ENCODE results near the gene ZNF609. TPM values are rescaled to one million over a fixed set of nuclear protein-coding genes. Genes with fewer than 3 reads are reported as not detected.

The ZNF609 gene
- total RNA-seq, 1 donor from 2014 or later, result 75.3 TPM

GRCh38 chr15:64621056-64621455, 160.7 kb downstream of the ZNF609 start:
- DNase-seq (ENCODE audit: low spot score, unreplicated experiment), result no peak
- Mint-ChIP-seq H3K4me1 (ENCODE audit: low read depth) (peaks cover 27% of the 10 kb centered on the region), H3K27me3 (no peaks in the 10 kb centered on the region), H3K9me3 (ENCODE audit: low read depth) (no peaks in the 10 kb centered on the region), H3K4me3 (ENCODE audit: low read depth) (no peak overlapping the region), H3K36me3 (ENCODE audit: insufficient read depth) (peaks cover 4% of the 10 kb centered on the region), H3K27ac (peak overlapping the region; percentile 68)
- TF ChIP-seq CTCF (IDR thresholded peaks at IDR 0.05; ENCODE audit: unreplicated experiment), result no peak

- no peaks in the 10 kb centered on the region for H3K27me3 Mint-ChIP-seq
- no peak for DNase-seq (ENCODE audit: low spot score, unreplicated experiment)
- no peaks in the 10 kb centered on the region for H3K9me3 Mint-ChIP-seq (ENCODE audit: low read depth)
- H3K4me1 Mint-ChIP-seq (ENCODE audit: low read depth), result peaks cover 27% of the 10 kb centered on the region
- no peak for TF ChIP-seq CTCF (IDR thresholded peaks at IDR 0.05; ENCODE audit: unreplicated experiment)
- H3K36me3 Mint-ChIP-seq (ENCODE audit: insufficient read depth), result peaks cover 5% of the 10 kb centered on the region
- H3K27ac Mint-ChIP-seq, result peak overlapping the region; percentile 39
- no peak overlapping the region for H3K4me3 Mint-ChIP-seq (ENCODE audit: low read depth)
Observed at GRCh38 chr15:64622410-64623260, 162.3 kb downstream of the ZNF609 start.

GRCh38 chr15:64623347-64623996, 163.1 kb downstream of the ZNF609 start:
- H3K4me3 Mint-ChIP-seq (ENCODE audit: low read depth), result no peak overlapping the region
- H3K9me3 Mint-ChIP-seq (ENCODE audit: low read depth), result no peaks in the 10 kb centered on the region
- no peak for DNase-seq (ENCODE audit: low spot score, unreplicated experiment)
- no peaks in the 10 kb centered on the region for H3K27me3 Mint-ChIP-seq
- H3K4me1 Mint-ChIP-seq (ENCODE audit: low read depth), result peaks cover 25% of the 10 kb centered on the region
- H3K27ac Mint-ChIP-seq, result peak overlapping the region; percentile 79
- no peak for TF ChIP-seq CTCF (IDR thresholded peaks at IDR 0.05; ENCODE audit: unreplicated experiment)
- H3K36me3 Mint-ChIP-seq (ENCODE audit: insufficient read depth), result peaks cover 5% of the 10 kb centered on the region

- H3K36me3 Mint-ChIP-seq (ENCODE audit: insufficient read depth), result peaks cover 5% of the 10 kb centered on the region
- TF ChIP-seq CTCF (IDR thresholded peaks at IDR 0.05; ENCODE audit: unreplicated experiment), result no peak
- DNase-seq (ENCODE audit: low spot score, unreplicated experiment), result no peak
- H3K9me3 Mint-ChIP-seq (ENCODE audit: low read depth), result no peaks in the 10 kb centered on the region
- H3K27ac Mint-ChIP-seq, result peak overlapping the region; percentile 54
- H3K4me1 Mint-ChIP-seq (ENCODE audit: low read depth), result peaks cover 24% of the 10 kb centered on the region
- H3K4me3 Mint-ChIP-seq (ENCODE audit: low read depth), result no peak overlapping the region
- no peaks in the 10 kb centered on the region for H3K27me3 Mint-ChIP-seq
Observed at GRCh38 chr15:64624242-64624641, 163.9 kb downstream of the ZNF609 start.

- Mint-ChIP-seq H3K27me3 (no peaks in the 10 kb centered on the region), H3K27ac (peak overlapping the region; percentile 63), H3K9me3 (ENCODE audit: low read depth) (no peaks in the 10 kb centered on the region), H3K36me3 (ENCODE audit: insufficient read depth) (peaks cover 7% of the 10 kb centered on the region), H3K4me1 (ENCODE audit: low read depth) (peaks cover 15% of the 10 kb centered on the region), H3K4me3 (ENCODE audit: low read depth) (no peak overlapping the region)
- TF ChIP-seq CTCF (IDR thresholded peaks at IDR 0.05; ENCODE audit: unreplicated experiment), result no peak
- no peak for DNase-seq (ENCODE audit: low spot score, unreplicated experiment)
Observed at GRCh38 chr15:64629063-64629462, 168.7 kb downstream of the ZNF609 start.

Measured in progenitor cell of endocrine pancreas (in vitro differentiated cells).